ENCODE results near the gene AFTPH. TPM values are rescaled to one million over a fixed set of nuclear protein-coding genes. Genes with fewer than 3 reads are reported as not detected.
A peak's percentile ranks its signal among the peaks of the same experiment; 100 is the strongest.

The AFTPH gene
- total RNA-seq, 2 experiments from 2014 or later = 30.6 to 31.1 TPM

- DNase-seq = no peak
- H3K4me3 Mint-ChIP-seq = no peak overlapping the region
- peaks cover 79% of the 10 kb centered on the region for H3K4me1 Mint-ChIP-seq (ENCODE audit: low read depth)
- TF ChIP-seq, protein P1, sequence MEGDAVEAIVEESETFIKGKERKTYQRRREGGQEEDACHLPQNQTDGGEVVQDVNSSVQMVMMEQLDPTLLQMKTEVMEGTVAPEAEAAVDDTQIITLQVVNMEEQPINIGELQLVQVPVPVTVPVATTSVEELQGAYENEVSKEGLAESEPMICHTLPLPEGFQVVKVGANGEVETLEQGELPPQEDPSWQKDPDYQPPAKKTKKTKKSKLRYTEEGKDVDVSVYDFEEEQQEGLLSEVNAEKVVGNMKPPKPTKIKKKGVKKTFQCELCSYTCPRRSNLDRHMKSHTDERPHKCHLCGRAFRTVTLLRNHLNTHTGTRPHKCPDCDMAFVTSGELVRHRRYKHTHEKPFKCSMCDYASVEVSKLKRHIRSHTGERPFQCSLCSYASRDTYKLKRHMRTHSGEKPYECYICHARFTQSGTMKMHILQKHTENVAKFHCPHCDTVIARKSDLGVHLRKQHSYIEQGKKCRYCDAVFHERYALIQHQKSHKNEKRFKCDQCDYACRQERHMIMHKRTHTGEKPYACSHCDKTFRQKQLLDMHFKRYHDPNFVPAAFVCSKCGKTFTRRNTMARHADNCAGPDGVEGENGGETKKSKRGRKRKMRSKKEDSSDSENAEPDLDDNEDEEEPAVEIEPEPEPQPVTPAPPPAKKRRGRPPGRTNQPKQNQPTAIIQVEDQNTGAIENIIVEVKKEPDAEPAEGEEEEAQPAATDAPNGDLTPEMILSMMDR (IDR thresholded peaks at IDR 0.05) = no peak
- H3K36me3 Mint-ChIP-seq (ENCODE audit: low read depth) = peaks cover 43% of the 10 kb centered on the region
- H3K9me3 Mint-ChIP-seq = no peaks in the 10 kb centered on the region
- peak overlapping the region; percentile 86 for H3K27ac Mint-ChIP-seq
- intact Hi-C loops (cut with micrococcal nuclease) = no loop called here
- no peaks in the 10 kb centered on the region for H3K27me3 Mint-ChIP-seq
- no peak for ATAC-seq
- POLR2A ChIA-PET = interaction anchor here (0.6 to 3.6 kb wide), 2 partner anchors 11 to 15 kb away, joined by 4 to 20 read pairs; partner anchors contain the start of gene SERTAD2
- CTCF ChIA-PET = interaction anchor here (0.6 to 5.3 kb wide), 7 partner anchors 8 to 234 kb away, joined by 4 to 28 read pairs (median 4); partner anchors contain the start of gene SERTAD2
Measured at GRCh38 chr2:64638502-64639120, 114.5 kb downstream of the AFTPH start.

GRCh38 chr2:64639691-64640090, 115.6 kb downstream of the AFTPH start:
- peak overlapping the region; percentile 40 for H3K27ac Mint-ChIP-seq
- POLR2A ChIA-PET = interaction anchor here (1.0 kb wide), 1 partner anchor 32 kb away, joined by 4 read pairs; no protein-coding TSS in a partner anchor
- DNase-seq (no peak), ATAC-seq (no peak)
- H3K36me3 Mint-ChIP-seq (ENCODE audit: low read depth) = peaks cover 33% of the 10 kb centered on the region
- TF ChIP-seq, protein P1 (IDR thresholded peaks at IDR 0.05) = no peak
- intact Hi-C loops (cut with micrococcal nuclease) = loop anchor here (5.0 to 10.0 kb wide), 3 partner anchors 32 to 128 kb away; partner anchors contain the start of gene AFTPH
- H3K4me1 Mint-ChIP-seq (ENCODE audit: low read depth) = peaks cover 89% of the 10 kb centered on the region
- no peak overlapping the region for H3K4me3 Mint-ChIP-seq
- no peaks in the 10 kb centered on the region for H3K9me3 Mint-ChIP-seq
- CTCF ChIA-PET = interaction anchor here (0.7 to 5.3 kb wide), 9 partner anchors 14 to 228 kb away, joined by 3 to 28 read pairs (median 4); partner anchors contain the start of gene SERTAD2
- no peaks in the 10 kb centered on the region for H3K27me3 Mint-ChIP-seq

GRCh38 chr2:64640153-64641044, 116.3 kb downstream of the AFTPH start:
- peaks cover 95% of the 10 kb centered on the region for H3K4me1 Mint-ChIP-seq (ENCODE audit: low read depth)
- H3K36me3 Mint-ChIP-seq (ENCODE audit: low read depth) = peaks cover 31% of the 10 kb centered on the region
- H3K27ac Mint-ChIP-seq = peak overlapping the region; percentile 40
- H3K27me3 Mint-ChIP-seq = no peaks in the 10 kb centered on the region
- ChIA-PET POLR2A (interaction anchor here (1.0 to 1.2 kb wide), 2 partner anchors 14 to 32 kb away, joined by 4 to 5 read pairs; partner anchors contain the start of gene SERTAD2), CTCF (interaction anchor here (0.8 to 6.8 kb wide), 10 partner anchors 13 to 227 kb away, joined by 3 to 42 read pairs (median 4); partner anchors contain the start of gene SERTAD2)
- DNase-seq = peak; percentile 44
- TF ChIP-seq, protein P1 (IDR thresholded peaks at IDR 0.05) = no peak
- H3K9me3 Mint-ChIP-seq = no peaks in the 10 kb centered on the region
- ATAC-seq = no peak
- H3K4me3 Mint-ChIP-seq = no peak overlapping the region
- intact Hi-C loops (cut with micrococcal nuclease) = loop anchor here (5.0 to 10.0 kb wide), 3 partner anchors 33 to 127 kb away; partner anchors contain the start of gene AFTPH

DNA sequence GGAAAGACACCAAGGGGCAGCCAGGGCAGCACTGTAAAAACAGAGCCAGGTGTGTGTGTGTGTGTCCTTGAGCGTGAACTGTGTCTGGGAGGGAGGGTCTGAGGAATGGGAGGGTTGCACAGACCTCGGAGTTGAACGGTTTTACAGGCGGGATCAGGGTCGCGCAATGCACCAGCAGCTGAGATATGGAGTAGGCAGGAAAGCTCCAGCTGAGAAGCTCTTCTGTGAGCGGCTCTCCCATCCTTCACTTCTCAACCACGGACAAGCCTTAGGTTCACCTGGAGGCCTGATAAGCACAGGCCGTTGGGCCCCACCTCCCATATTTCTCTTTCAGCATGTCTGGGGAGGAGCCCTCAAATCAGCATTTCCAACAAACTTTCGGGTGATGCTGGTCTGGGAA, 117.5 kb downstream of the AFTPH start:
- no peaks in the 10 kb centered on the region for H3K27me3 Mint-ChIP-seq
- H3K9me3 Mint-ChIP-seq = no peaks in the 10 kb centered on the region
- no peak for ATAC-seq
- ChIA-PET CTCF (interaction anchor here (1.4 to 6.8 kb wide), 3 partner anchors 14 to 222 kb away, joined by 3 to 83 read pairs (median 42); partner anchors contain the start of gene SERTAD2), POLR2A (interaction anchor here (1.2 to 3.5 kb wide), 2 partner anchors 12 to 13 kb away, joined by 5 to 48 read pairs; partner anchors contain the start of gene SERTAD2)
- TF ChIP-seq, protein P1 (IDR thresholded peaks at IDR 0.05) = no peak
- peak overlapping the region; percentile 18 for H3K27ac Mint-ChIP-seq
- intact Hi-C loops (cut with micrococcal nuclease) = loop anchor here (5.0 to 10.0 kb wide), 3 partner anchors 34 to 126 kb away; partner anchors contain the start of gene AFTPH
- no peak for DNase-seq
- H3K4me3 Mint-ChIP-seq = no peak overlapping the region
- peaks cover 19% of the 10 kb centered on the region for H3K36me3 Mint-ChIP-seq (ENCODE audit: low read depth)
- H3K4me1 Mint-ChIP-seq (ENCODE audit: low read depth) = peaks cover 90% of the 10 kb centered on the region

Small RNA genes within 50 kb of the gene (microRNA-seq; reads per million reads assigned to microRNA genes)
- gene MIR4434 (ENCODE audit: borderline microRNAs expressed, borderline replicate concordance) = not detected

Other genes starting within 250 kb of the AFTPH start
- 1 to 10 TPM; 3.8 to 3.9 TPM for gene LGALSL, start 70.2 kb upstream of the AFTPH start, total RNA-seq
- 10 to 100 TPM; 31.2 to 33.9 TPM for gene SERTAD2, start 129.6 kb downstream of the AFTPH start, total RNA-seq

Measured in activated CD8-positive, alpha-beta T cell treated with anti-CD3 and anti-CD28 coated beads for 36 hours (primary cell).